Vagina (tissue), 2 donors: ENCODE measurements around the gene GSK3A. TPM values are rescaled to one million over a fixed set of nuclear protein-coding genes. Genes with fewer than 3 reads are reported as not detected.

Source experiments
- DNase-seq, 2 donors: peaks; one replicate each; pipeline ENCODE4 v3.0.0-alpha.2; 2017; ENCODE audit errors: extremely low spot score in 2 of 2
- H3K27ac ChIP-seq: fragments of 200-600 bp; sonication (generic); one replicate; pipeline ENCODE4 v1.5.1; 2019
- H3K27me3 ChIP-seq: fragments of 200-600 bp; sonication (generic); one replicate; pipeline ENCODE4 v1.5.1; 2019
- H3K36me3 ChIP-seq, 2 donors: fragments of 200-600 bp; sonication (generic); one replicate each; pipeline ENCODE4 v1.5.1; 2017 to 2019
- H3K4me1 ChIP-seq: fragments of 200-600 bp; sonication (generic); one replicate; pipeline ENCODE4 v1.5.1; 2019
- H3K4me3 ChIP-seq, 2 donors: fragments of 200-600 bp; sonication (generic); 1 replicate in 1 of 2; 2 replicates in 1 of 2; pipeline ENCODE4 v1.5.1; 2016 to 2019
- H3K9me3 ChIP-seq: fragments of 200-600 bp; sonication (generic); one replicate; pipeline ENCODE4 v1.5.1; 2019
- CTCF ChIP-seq, 3 experiments: fragments of 450-650 bp in 2 of 3; fragments of 200-600 bp in 1 of 3; sonication (generic) in 1 of 3; IDR thresholded peaks; one replicate each; pipeline ENCODE4 v1.5.1; 2017 to 2019; ENCODE audit warnings: antibody characterized with exemption in 3 of 3, mild to moderate bottlenecking in 2 of 3, moderate library complexity in 2 of 3
- POLR2A ChIP-seq, 2 donors: fragments of 450-650 bp; IDR thresholded peaks; one replicate each; pipeline ENCODE4 v1.6.1; 2017; ENCODE audit warnings: antibody characterized with exemption in 2 of 2, mild to moderate bottlenecking in 2 of 2, moderate library complexity in 2 of 2
- POLR2AphosphoS5 ChIP-seq, 2 donors: sonication (generic); formaldehyde crosslinking; IDR thresholded peaks; one replicate each; pipeline ENCODE4 v1.9.0; 2017; ENCODE audit warnings: antibody characterized with exemption in 2 of 2, mild to moderate bottlenecking in 2 of 2, low read depth in 1 of 2; ENCODE audit not compliant: insufficient read depth in 1 of 2
- intact Hi-C: fragments of 100-400 bp; cut with DNase I; formaldehyde crosslinking; loops from one replicate; pipeline ENCODE4 v1.15.1; 2023
- total RNA-seq: library from RNA; depleted of rRNA; stranded (reverse); fragments of >200 nt; gene quantifications from one replicate; pipeline ENCODE4 v1.2.3, GENCODE V29; 2016

The GSK3A gene
- total RNA-seq, 1 donor from 2014 or later = 21.1 TPM

DNA sequence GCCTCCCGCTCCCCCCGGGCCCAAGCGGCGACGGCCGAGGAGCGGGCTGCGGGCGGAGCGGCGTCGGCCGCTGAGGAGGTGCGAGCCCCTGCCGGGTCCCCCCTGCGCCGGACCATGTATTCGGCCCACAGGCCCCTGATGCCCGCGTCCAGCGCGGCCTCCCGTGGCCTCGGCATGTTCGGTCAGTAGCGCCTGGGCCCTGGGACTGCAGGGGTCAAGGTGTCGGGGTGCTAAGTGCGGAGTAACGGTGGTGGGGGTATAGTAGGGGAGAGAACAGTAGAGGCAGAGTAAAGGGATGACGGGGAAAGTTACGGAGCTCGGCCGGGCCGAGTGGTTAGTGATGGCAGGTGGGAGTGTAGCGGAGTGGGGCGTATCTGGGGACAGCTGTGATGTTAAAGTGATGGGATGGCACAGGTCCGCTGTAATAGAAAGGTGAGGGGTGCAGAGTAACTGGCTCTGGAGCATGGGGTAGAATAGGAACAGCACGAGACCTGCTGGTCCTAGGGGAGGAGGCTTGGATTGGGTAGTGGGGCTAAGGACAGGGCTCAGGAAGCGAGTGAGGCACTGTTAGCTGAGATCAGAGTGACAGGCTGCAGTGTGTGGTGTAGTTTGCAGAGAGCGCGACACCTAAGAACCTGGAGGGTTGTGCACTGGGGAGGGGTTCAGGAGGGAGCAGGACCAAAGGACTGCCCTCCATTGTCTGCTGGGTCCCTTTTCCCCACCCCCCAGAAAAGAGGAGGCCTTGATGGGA, 42.4 kb upstream of the GSK3A start:
- peak overlapping the region; percentile 66 to 90 for H3K4me3 ChIP-seq
- H3K27me3 ChIP-seq = no peaks in the 10 kb centered on the region
- TF ChIP-seq POLR2AphosphoS5 (IDR thresholded peaks at IDR 0.05; ENCODE audit: insufficient read depth in 1 of 2, low read depth in 1 of 2) (no peak), CTCF (IDR thresholded peaks at IDR 0.05) (no peak), POLR2A (IDR thresholded peaks at IDR 0.05) (no peak)
- H3K9me3 ChIP-seq = no peaks in the 10 kb centered on the region
- H3K27ac ChIP-seq = peak overlapping the region; percentile 94
- peaks cover 57% of the 10 kb centered on the region for H3K4me1 ChIP-seq
- no peak for DNase-seq
- peaks cover 0 to 27% of the 10 kb centered on the region in 2 donors for H3K36me3 ChIP-seq
- intact Hi-C loops = no loop called here

- Histone ChIP-seq H3K27me3 (no peaks in the 10 kb centered on the region), H3K36me3 (peaks cover 0 to 21% of the 10 kb centered on the region in 2 donors), H3K27ac (peak overlapping the region; percentile 100), H3K9me3 (no peaks in the 10 kb centered on the region), H3K4me1 (peaks cover 64% of the 10 kb centered on the region), H3K4me3 (peak overlapping the region; percentile 66 to 90)
- intact Hi-C loops = no loop called here
- DNase-seq = no peak
- TF ChIP-seq POLR2AphosphoS5 (IDR thresholded peaks at IDR 0.05; ENCODE audit: insufficient read depth in 1 of 2, low read depth in 1 of 2) (no peak), POLR2A (IDR thresholded peaks at IDR 0.05) (peak in 1 of 2 donors; percentile 72), CTCF (IDR thresholded peaks at IDR 0.05) (no peak)
Measured at GRCh38 chr19:42284066-42284501, 41.7 kb upstream of the GSK3A start.

GRCh38 chr19:42283188-42284065, 41.0 kb upstream of the GSK3A start:
- Histone ChIP-seq H3K27me3 (no peaks in the 10 kb centered on the region), H3K4me3 (peak overlapping the region; percentile 66 to 90), H3K27ac (peak overlapping the region; percentile 100), H3K36me3 (peaks cover 0 to 14% of the 10 kb centered on the region in 2 donors), H3K9me3 (no peaks in the 10 kb centered on the region), H3K4me1 (peaks cover 70% of the 10 kb centered on the region)
- DNase-seq = no peak
- peak; percentile 39 to 85 for TF ChIP-seq POLR2A (IDR thresholded peaks at IDR 0.05)
- peak in 1 of 2 donors; percentile 96 for TF ChIP-seq POLR2AphosphoS5 (IDR thresholded peaks at IDR 0.05; ENCODE audit: insufficient read depth in 1 of 2, low read depth in 1 of 2)
- TF ChIP-seq CTCF (IDR thresholded peaks at IDR 0.05) = peak in 1 of 3 experiments; percentile 21
- intact Hi-C loops = no loop called here

DNA sequence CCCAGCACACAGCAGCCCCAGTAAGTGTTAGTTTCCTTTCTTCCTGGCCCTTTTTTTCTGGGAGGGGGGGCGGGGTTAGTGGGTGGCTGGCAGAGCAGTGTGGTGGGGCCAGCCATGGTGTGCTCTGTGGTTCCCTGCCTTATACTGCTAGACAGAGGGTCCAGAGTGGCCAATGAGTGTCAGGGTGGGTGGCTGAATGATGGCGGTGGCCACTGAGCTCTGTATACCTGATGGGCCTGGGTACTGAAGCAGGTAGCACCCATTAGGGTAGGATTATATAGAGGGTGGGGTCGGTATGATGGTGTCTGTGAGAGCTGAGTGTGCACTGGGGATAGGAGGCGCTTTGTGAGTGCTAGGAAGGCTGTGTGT, 40.4 kb upstream of the GSK3A start:
- TF ChIP-seq POLR2AphosphoS5 (IDR thresholded peaks at IDR 0.05; ENCODE audit: insufficient read depth in 1 of 2, low read depth in 1 of 2) = no peak
- no peak for TF ChIP-seq POLR2A (IDR thresholded peaks at IDR 0.05)
- TF ChIP-seq CTCF (IDR thresholded peaks at IDR 0.05) = no peak
- Histone ChIP-seq H3K4me3 (peak overlapping the region; percentile 66 to 90), H3K27me3 (no peaks in the 10 kb centered on the region), H3K36me3 (peaks cover 0 to 8% of the 10 kb centered on the region in 2 donors), H3K27ac (peak overlapping the region; percentile 100), H3K9me3 (no peaks in the 10 kb centered on the region), H3K4me1 (peaks cover 77% of the 10 kb centered on the region)
- DNase-seq = no peak
- intact Hi-C loops = no loop called here
